ENCODE results near the gene FHIT.

DNA sequence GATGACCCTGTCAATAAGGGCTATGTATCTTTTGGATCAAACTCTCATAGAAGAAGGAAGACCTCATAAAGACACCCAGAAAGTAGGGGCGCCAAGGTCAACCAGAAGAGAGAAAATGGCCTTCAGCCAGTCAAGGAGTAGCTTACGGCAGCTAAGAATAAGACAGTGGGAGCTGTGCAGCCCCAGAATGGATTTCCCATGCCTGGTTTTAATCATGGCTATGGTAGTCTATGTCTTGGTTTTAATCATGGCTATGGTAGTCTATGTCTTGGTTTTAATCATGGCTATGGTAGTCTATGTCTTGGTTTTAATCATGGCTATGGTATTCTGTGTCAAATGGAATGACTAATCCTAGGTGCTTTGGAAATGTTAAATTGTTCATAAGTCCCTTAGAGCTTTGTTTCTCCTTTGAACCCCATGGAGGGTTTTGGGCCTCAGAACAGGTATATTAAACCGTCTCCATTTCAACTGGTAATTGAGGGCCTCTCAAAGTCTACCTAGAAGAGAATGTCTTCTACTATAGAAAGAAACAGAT is 1459.4 kb downstream of the FHIT start:
- TF ChIP-seq, protein P1, sequence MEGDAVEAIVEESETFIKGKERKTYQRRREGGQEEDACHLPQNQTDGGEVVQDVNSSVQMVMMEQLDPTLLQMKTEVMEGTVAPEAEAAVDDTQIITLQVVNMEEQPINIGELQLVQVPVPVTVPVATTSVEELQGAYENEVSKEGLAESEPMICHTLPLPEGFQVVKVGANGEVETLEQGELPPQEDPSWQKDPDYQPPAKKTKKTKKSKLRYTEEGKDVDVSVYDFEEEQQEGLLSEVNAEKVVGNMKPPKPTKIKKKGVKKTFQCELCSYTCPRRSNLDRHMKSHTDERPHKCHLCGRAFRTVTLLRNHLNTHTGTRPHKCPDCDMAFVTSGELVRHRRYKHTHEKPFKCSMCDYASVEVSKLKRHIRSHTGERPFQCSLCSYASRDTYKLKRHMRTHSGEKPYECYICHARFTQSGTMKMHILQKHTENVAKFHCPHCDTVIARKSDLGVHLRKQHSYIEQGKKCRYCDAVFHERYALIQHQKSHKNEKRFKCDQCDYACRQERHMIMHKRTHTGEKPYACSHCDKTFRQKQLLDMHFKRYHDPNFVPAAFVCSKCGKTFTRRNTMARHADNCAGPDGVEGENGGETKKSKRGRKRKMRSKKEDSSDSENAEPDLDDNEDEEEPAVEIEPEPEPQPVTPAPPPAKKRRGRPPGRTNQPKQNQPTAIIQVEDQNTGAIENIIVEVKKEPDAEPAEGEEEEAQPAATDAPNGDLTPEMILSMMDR (IDR thresholded peaks at IDR 0.05), result no peak
- TF ChIP-seq EZH2 (IDR thresholded peaks at IDR 0.05) (no peak), EZH2phosphoT487 (IDR thresholded peaks at IDR 0.05) (no peak)

All from neural progenitor cell (in vitro differentiated cells).